ENCODE results near the gene MESD.

GRCh38 chr15:81011593-81011992 lies 22.0 kb upstream of the MESD start:
- no peak for TF ChIP-seq POLR2A (IDR thresholded peaks at IDR 0.05)
- TF ChIP-seq, protein P1, sequence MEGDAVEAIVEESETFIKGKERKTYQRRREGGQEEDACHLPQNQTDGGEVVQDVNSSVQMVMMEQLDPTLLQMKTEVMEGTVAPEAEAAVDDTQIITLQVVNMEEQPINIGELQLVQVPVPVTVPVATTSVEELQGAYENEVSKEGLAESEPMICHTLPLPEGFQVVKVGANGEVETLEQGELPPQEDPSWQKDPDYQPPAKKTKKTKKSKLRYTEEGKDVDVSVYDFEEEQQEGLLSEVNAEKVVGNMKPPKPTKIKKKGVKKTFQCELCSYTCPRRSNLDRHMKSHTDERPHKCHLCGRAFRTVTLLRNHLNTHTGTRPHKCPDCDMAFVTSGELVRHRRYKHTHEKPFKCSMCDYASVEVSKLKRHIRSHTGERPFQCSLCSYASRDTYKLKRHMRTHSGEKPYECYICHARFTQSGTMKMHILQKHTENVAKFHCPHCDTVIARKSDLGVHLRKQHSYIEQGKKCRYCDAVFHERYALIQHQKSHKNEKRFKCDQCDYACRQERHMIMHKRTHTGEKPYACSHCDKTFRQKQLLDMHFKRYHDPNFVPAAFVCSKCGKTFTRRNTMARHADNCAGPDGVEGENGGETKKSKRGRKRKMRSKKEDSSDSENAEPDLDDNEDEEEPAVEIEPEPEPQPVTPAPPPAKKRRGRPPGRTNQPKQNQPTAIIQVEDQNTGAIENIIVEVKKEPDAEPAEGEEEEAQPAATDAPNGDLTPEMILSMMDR (IDR thresholded peaks at IDR 0.05), result no peak
- no peak for TF ChIP-seq POLR2AphosphoS5 (IDR thresholded peaks at IDR 0.05)
